CD4-positive, alpha-beta T cell treated with Interleukin-4 for 4 hours (primary cell): ENCODE results near the gene POMGNT2.

ENCODE experiments used
- DNase-seq: peaks from one replicate; pipeline ENCODE4 v3.0.0-alpha.2; 2020

The POMGNT2 gene

GRCh38 chr3:43102773-43103480 lies 3.0 kb downstream of the POMGNT2 start:
- DNase-seq: no peak

DNA sequence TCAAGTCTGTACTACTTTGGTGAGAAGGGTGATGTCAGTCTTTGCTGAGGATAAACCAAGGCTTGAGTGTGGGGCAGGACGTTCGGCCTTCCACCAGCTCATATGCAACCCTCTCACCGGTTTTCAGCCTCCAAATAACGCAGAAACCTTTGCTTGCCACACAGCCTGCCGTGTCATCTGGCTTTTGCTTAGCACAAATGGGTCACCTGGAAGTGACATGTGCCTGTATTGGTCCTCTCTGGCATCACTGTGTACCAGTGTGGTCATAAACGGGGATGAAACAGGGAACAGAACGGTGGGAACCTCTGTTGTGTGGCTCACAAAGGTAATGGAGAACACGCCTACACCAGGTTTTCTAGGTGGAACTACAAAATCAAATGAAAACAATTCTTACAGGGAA lies 7.1 kb downstream of the POMGNT2 start:
- no peak for DNase-seq

GRCh38 chr3:43097400-43098080 lies 8.3 kb downstream of the POMGNT2 start:
- DNase-seq: no peak

DNA sequence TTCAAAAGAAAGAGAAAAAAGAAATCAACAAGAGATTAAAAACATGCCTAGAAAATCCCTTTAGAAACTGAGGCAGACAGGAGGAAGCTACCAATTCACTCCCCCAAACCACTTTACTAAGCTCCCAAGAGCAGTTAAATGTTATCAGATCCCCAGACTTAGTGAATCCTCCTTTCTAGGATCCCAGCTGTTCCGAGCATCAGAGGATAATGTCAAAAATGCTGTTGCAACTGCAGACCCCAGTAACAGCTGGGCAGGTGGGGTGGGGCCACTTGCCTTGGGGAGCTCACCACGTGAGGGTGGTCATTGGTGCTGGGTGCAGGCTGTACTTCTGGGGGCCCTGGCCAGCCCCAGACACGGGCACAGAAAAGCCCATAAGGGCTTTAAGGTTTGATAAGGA lies 9.1 kb downstream of the POMGNT2 start:
- DNase-seq: no peak

DNA sequence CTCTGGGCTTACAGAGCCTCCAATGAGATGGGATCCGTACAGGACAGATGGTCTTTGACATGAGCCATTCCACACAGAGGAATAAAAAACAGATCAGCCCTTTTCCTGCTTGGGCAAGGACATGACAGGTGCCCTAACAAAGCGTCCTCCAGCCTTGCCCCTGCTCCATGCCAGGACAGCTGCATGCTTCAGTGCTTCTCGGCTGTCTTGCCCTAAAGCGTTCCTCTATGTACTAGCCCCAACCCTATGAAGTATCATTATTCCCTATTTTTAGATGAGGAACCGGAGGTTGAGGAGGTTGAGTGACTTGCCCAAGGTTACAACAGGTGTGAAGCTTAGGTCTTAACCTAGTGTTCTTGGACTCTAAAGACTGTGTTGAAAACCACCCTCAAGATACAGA lies 10.5 kb downstream of the POMGNT2 start:
- no peak for DNase-seq

GRCh38 chr3:43094851-43095250 lies 11.0 kb downstream of the POMGNT2 start:
- DNase-seq: no peak

- DNase-seq: no peak
These were observed 11.5 kb downstream of the POMGNT2 start for GRCh38 chr3:43094381-43094780.

DNA sequence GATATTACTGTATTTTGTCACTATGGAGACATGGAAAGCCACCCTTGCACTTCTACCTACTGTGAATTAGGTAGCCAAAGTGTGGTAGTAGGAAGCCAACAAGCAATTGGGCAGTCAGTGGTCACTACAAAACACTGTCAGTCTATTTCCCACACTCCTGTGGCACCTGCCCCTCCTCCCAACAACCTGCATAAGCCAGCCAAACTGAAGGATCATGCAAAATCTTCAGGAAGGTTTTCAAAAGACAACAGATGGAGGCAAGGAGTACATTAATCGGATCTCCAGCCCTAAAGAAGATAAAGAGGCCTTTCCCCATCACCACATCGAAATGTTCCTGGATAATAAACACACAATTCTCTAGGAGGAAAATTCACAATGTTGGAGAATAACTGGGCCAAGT lies 11.9 kb downstream of the POMGNT2 start:
- DNase-seq: no peak

DNA sequence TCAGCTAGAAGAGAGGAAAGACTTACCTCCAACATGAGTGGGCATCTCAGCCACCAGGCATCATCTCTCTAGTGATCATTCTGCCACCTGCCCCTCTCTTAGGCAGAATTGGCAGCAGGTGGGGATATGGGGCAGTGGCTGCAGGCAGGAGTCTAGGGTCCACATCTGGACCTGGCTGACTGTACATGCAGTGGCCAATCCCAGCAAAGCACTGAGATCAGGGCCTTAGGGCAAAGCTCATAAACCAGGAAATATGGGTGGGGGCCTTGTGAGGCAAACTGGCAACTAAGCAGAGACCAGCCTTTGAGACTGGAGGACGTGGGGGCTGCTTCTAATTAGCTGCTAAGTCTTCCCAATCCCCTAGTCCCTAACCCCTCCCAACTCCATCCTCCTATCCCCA lies 12.9 kb downstream of the POMGNT2 start:
- DNase-seq: no peak

DNA sequence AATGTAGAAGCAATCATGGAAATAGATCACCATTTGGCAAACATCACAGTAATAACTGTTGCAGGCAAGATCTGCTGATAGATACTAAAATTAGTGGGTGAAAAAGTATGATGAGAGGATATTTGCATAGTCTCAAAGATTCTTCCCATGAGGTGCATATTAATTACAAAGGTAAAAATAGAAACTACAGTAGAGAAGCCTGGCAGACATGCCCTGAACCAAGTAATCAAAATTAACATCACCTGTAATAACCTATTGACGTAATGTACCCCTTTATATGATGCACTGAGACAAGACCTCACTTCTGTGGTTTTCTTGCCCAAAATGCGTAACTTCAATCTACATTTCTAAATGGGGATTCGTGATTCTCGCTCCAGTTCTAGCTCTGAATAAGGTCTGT lies 14.4 kb downstream of the POMGNT2 start:
- DNase-seq: no peak

- DNase-seq: no peak
These were observed 15.6 kb downstream of the POMGNT2 start for GRCh38 chr3:43090238-43090637.

GRCh38 chr3:43089081-43089480 lies 16.8 kb downstream of the POMGNT2 start:
- no peak for DNase-seq

DNA sequence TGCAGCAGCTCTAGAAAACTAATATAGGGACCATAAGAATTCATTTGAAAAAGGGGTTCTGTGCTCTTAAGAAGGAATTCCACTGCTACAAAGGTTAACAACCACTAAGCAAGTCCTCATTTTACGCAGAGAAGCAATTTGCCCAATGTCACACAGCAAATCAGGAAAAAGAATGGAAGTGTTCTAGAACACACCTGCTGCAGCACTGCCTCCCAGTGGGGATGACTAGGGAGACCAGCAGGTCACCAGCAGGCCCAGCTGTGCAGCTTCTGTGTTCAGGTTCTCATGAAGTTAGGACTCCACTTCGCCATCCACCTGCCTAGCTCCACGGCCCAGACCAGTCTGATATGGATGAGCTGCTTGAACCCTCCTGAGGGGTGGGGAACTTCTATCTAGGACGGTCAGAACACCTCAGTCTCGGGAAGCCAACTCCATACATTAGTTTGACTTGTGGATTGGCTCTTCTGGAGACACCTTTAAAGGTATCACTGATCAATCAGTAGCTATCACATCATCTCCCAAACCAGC lies 18.6 kb downstream of the POMGNT2 start:
- DNase-seq: no peak

DNA sequence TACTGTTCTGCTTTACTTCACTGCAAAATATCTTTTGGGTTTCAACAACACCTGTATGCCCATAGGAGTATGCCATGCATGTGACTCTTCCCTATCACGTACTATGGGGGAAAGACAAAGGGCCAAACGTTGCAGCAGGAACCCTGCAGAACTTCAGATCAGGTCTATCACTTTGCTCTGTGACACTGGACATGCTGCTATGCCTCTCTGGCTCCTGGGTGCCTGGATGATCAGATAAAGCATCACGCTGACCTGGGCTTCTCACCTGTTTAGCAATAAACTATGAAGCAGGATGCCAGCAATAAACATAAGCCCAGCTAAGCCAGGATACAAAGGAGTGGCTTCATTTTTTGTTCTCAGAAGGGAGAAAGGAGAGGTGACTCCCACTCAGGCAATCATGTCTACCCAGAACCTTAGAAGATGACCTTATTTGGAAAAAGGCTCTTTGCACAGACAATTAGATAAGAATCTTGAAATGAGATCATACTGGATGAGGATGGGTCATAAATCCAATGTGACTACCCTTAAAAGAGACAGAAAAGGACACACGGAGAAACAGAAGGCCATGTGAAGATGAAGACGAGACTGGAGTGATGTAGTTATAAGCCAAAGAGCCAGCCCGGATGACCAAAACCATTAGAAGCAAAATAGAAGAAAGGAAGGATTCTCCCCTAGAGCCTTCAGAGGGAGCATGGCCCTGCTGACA lies 19.3 kb downstream of the POMGNT2 start:
- DNase-seq: no peak

DNA sequence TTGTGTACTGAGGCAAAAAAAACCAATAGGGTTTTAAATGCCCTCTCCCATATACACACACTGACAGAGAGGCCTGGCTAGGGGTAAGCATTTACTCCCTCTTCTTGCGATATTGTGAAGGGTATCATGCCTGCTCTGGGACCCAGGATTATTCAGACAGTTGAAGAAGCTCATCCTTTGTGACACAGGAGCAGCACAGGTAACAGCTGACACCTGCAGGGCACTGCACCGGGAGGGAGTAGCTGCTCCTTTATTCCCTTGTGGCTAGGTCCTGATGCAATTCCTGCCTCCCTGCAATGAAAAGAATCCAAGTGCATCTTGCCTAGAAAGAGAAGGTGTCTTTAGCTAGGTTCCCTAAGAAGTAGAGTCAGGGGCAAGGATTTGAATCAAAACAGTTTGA lies 23.4 kb downstream of the POMGNT2 start:
- no peak for DNase-seq

- DNase-seq: no peak
These were observed 24.1 kb downstream of the POMGNT2 start for GRCh38 chr3:43081796-43082195.

DNA sequence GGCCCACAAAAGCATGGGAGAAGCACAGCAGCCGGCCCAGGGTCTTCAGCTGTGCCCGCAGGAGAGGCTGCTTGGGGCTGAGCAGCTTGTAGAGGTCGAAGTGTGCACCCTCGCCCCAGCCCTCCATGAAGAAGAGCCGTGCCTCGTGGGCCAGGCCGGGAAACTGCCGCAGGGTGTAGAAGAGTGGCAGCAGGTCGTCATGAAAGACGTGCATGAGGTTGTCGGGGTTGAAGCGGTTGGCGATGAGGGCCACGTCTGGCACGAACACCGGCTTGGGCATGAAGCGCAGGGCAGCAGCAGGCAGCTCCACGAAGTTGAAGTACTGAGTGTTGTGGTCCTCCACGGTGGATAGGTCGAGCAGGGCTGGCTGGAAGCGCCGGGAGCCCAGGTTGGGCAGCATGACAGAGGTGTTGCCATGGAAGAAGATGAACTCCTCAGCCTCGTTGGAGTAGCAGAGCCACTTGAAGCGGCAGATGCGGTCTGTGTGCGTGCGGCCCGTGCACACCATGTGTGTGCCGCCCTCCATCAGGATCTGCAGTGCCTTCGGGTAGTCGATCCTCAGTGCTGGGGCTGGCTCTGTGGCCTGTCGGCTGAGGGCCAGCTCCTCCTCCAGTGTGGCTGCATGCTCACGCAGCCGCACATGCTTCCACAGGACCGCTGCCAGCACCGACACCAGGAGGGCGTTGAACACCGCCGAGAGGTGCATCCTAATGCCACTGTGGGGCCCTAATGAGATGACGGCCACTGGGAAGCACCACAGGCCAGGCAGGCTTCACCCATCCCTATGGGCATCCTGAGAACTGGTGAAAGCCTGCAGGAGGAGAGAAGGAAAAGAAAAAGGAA lies 24.9 kb downstream of the POMGNT2 start:
- DNase-seq: no peak

- DNase-seq: no peak
These were observed 26.1 kb downstream of the POMGNT2 start for GRCh38 chr3:43079536-43080332.

DNA sequence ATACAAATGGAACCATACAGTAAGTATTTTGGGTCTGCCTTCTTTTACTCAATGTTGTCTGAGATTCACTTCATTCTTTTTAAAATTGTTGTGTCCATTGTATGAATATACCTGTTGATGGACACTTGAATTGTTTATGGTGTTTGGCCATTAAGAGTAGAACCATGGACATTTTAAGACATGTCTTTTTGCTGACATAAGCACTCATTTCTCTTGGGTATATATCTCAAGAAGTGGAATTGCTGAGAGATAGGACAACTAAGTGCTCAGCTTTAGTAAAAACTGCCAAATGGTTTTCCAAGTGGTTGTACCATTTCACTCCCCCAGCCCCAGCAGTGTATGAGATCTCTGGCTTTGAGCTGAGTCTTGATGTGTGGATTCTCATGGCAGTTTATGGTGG lies 28.2 kb downstream of the POMGNT2 start:
- no peak for DNase-seq

- DNase-seq: no peak
These were observed 28.6 kb downstream of the POMGNT2 start for GRCh38 chr3:43077261-43077660.

DNA sequence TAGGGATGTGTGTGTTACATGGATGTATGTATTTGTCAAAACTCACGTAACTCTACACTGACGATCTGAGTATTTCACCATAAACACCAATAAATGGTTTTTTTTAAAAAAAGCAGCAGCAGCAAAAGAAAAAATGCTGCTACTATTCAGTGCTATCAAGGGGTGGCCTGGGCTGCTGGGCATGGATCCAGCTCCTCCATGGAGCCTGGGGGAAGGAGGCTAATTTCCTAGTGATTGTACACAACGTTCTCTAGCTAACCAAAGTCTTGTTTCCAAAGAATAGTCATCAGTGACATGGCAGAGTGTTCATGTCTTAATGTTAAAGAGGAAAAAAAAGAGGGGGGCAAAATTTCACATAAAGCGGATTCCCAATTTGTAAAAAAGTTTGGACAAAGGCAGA lies 29.0 kb downstream of the POMGNT2 start:
- no peak for DNase-seq
